ENCODE results near the gene HS3ST5.
"Not testable (repeated sequence)": the region's sequence is repeated elsewhere in the genome, so short reads cannot be mapped to it uniquely, and the experiment has no call there.

HS3ST5 gene

GRCh38 chr6:114227944-114228468, 114.8 kb downstream of the HS3ST5 start:
- no peak for DNase-seq (ENCODE audit: low read depth)
- no peak overlapping the region for H3K4me3 ChIP-seq (ENCODE audit: low read depth, low read length)
- no peak for TF ChIP-seq CTCF (conservative IDR thresholded peaks at IDR 0.05; ENCODE audit: low read depth, low read length)

- no peak overlapping the region for H3K4me3 ChIP-seq (ENCODE audit: low read depth, low read length)
- no peak for TF ChIP-seq CTCF (conservative IDR thresholded peaks at IDR 0.05; ENCODE audit: low read depth, low read length)
- no peak for DNase-seq (ENCODE audit: low read depth)
These were observed 122.6 kb downstream of the HS3ST5 start for GRCh38 chr6:114220241-114220640.

GRCh38 chr6:114218437-114219340, 124.1 kb downstream of the HS3ST5 start:
- no peak for TF ChIP-seq CTCF (conservative IDR thresholded peaks at IDR 0.05; ENCODE audit: low read depth, low read length)
- H3K4me3 ChIP-seq (ENCODE audit: low read depth, low read length): no peak overlapping the region
- no peak for DNase-seq (ENCODE audit: low read depth)

- H3K4me3 ChIP-seq (ENCODE audit: low read depth, low read length); DNase-seq (ENCODE audit: low read depth): not testable (repeated sequence)
These were observed 124.8 kb downstream of the HS3ST5 start for GRCh38 chr6:114217996-114218395.

- H3K4me3 ChIP-seq (ENCODE audit: low read depth, low read length): no peak overlapping the region
- no peak for DNase-seq (ENCODE audit: low read depth)
- TF ChIP-seq CTCF (conservative IDR thresholded peaks at IDR 0.05; ENCODE audit: low read depth, low read length): no peak
These were observed 125.9 kb downstream of the HS3ST5 start for GRCh38 chr6:114216789-114217467.

GRCh38 chr6:114210467-114210866, 132.4 kb downstream of the HS3ST5 start:
- no peak overlapping the region for H3K4me3 ChIP-seq (ENCODE audit: low read depth, low read length)

More at GRCh38 chr6:114210467-114210866, 132.4 kb downstream of the HS3ST5 start:
- DNase-seq (ENCODE audit: low read depth): no peak
- no peak for TF ChIP-seq CTCF (conservative IDR thresholded peaks at IDR 0.05; ENCODE audit: low read depth, low read length)
